ENCODE results near the gene TSPAN7.

Gene TSPAN7

GRCh38 chrX:38649221-38649620 is 87.9 kb downstream of the TSPAN7 start:
- DNase-seq: no peak

DNA sequence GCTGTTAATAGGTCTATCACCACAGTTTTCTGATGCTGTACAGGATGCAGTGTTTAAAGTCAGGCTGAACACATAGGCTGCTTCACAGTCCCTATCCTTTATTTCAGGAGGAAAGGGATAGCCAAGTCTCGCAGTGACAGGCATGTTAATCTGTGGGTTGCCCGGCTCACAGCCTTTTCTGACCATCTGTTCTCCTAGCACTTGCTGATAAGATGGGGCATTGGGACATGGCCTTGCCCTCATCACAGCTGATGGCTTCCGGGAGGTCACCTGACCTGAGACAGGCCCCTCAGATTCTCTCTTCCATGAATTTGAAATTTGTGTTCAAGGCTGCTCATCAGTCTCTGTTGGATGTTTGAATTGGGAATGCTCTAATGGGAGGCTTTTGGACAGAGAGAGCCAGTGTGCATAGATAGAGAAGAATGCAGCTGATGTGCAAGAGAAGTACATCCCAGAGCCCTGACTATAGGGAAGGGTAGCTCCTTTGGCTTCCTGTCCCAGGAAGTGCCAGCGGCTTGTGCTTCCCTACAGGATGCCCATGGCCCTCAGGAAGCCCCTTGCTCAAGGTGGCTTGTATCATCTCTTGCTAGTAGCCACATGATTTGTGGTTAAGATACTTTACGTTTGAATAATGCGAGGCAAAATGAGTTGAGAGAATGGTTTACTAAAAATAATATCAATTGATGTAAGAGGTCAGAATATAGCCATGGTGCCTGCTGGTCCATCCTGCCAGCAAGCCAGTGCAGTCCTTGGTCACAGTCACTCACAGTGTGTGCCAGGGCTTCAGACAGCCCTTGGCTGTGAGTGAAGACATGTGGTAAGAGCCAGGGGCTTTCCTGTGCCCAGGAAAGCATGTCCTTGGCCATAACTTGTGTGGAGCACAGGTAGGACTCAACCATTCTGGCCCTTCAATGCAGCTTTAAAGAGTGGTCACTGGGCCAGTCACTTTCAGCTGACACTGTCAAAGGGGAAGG is 88.6 kb downstream of the TSPAN7 start:
- peak in 1 of 2 experiments; percentile 8 for DNase-seq

GRCh38 chrX:38651625-38652601 is 90.6 kb downstream of the TSPAN7 start:
- no peak for DNase-seq

DNA sequence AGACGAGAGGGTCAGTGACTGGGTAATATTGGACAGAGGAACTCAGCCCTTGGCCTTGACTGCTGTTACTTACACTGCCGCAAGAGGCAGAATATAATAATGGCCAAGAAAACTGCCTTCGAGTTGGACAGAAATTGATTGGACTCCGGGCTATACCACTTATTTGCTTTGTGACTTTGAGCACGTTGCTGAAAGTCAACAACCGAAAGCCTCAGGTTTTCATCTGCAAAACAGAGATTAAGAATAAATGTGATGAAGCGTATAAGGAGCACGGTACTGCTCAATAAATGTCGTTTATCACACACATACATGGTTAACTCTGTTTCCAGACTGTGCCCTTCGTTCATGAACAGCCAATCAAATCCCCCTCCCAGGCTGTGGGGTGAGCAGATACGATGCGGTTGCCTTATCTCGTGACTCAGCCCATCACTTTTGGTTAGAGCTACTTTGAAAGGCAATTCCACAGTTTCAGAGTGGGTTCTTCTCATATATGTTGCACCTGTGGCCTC is 91.6 kb downstream of the TSPAN7 start:
- no peak for DNase-seq

GRCh38 chrX:38654302-38654701 is 93.0 kb downstream of the TSPAN7 start:
- DNase-seq: peak in 1 of 2 experiments; percentile 7

DNA sequence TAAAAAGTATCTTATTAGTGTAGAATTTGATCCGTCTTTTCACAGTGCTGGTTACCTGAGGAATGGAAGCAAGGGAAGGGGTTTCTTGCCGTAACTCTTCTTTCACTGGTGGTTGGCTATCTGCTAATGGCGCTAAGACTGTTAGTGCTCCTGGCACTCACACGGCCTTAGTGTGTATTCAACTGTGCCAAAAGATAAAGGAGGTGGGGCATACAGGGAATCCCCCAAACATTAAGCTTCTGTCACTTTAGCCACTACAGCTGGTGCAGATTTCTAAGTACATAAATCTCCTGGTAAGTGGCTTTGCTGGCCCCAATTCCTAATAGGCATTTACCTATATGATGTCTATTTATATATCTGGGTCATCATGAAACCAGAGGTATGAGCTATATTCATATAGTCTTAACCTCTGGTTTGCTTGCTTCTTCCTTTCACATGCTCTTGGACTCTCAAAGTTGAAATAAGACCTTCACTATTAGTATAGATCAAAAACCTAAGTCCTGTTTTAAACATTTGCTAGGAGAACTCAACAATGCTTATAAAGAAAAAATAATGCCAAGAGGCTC is 95.1 kb downstream of the TSPAN7 start:
- no peak for DNase-seq

- no peak for DNase-seq
Observed at GRCh38 chrX:38657562-38657961, 96.2 kb downstream of the TSPAN7 start.

DNA sequence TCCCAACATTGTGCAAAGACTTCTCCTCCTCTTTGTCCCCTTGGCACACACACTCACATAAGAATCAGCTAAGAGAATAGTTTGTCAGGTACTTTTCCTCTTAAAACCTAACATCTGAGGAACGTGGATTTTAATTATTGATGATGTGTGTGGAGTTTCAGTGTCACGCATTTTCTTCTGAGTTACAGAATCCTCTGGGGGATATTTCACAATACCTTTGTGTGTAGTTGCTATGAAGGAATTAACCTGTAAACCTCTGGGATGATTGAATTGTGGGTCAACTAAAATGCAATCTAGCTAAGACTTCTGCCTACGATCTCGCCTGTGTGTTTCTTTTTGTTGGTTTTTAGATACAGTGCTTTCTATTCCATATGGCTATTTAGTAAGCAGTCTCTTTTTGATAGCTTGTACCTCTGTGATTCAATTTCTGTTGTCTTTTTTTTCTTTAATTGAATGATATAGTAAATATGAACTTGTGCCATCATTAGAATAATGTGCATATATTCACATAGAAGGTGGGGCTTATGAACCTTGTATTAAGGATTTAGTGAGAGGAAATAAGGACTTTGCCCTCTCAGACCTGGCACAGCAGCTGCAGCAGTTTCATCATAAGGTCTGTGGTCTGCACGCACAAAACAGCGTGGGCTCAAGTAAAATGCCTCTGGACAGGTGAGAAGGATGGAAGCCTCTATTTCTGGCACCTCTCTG is 99.2 kb downstream of the TSPAN7 start:
- no peak for DNase-seq

DNA sequence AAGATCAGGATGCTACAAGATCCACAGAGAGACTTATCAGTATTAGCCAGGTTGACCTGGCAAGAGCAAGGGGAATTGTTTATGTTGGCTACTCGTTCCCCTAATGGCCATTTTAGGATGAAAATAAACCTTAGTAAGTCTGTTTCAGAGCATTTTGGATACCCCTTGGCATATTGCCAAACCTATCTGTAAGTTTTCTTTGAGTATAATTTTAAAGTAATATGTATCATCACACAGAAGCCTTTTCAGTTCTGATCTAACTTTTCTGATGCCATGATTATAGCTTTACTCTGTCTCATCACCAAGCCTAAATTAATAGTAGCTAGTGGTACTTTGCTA is 99.7 kb downstream of the TSPAN7 start:
- DNase-seq: no peak

DNA sequence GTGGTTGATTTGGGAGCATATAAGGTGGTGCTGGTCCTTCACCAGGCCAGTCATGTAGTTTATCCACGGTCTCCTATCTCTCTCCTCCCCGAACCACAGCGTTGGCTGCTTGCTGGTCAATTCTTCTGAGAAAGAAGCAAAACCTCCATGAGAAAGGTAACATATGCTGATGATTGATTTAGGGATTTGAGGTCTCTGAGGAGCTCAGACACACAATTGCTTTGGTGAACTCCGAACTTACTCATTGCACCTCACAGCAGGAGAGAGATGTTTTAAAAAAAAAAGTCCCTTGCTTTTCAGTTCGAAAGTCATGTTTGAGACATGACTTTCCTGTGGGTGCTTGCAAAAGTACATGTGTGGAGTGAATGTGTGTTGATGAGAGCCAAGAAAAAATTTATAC is 100.2 kb downstream of the TSPAN7 start:
- no peak for DNase-seq

GRCh38 chrX:38662640-38663039 is 101.3 kb downstream of the TSPAN7 start:
- DNase-seq: no peak

DNA sequence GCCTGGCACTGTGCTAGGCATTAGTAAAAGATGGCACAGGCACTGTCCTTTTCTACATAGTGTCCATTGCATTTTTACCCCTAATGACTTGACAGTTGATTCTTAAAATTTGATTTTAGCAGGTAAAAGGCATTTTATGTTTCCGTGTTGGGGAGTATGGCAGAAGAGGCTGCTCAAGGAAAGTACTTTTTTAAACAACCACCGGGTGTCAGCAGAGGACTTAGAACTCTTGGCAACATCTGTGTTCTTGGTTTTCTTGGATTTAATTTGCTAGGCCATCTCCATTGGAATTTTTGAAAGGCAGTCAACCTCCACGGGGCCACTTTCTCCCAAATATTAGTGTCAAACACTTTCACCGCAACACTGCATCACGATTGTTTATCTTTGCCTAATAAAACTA is 102.9 kb downstream of the TSPAN7 start:
- DNase-seq: peak; percentile 32 to 47

DNA sequence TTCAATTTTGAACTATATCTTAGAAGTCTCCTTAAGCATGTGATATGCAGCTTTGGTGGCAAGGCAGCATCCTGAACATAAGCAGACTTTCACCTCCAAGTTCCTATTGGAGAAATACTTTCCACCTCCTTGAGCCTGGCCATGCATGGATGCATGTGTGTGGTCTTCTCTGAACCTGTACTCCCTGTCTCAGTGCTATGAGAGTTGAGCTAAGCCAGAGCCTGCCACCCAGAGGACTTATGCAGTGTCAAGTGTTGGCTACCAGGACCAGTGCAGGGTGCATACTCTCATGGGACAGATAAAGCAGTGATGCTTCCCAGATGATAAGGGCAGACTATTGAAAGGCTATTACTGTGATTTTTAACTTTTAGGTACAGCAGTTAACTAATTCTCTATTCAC is 105.6 kb downstream of the TSPAN7 start:
- no peak for DNase-seq

DNA sequence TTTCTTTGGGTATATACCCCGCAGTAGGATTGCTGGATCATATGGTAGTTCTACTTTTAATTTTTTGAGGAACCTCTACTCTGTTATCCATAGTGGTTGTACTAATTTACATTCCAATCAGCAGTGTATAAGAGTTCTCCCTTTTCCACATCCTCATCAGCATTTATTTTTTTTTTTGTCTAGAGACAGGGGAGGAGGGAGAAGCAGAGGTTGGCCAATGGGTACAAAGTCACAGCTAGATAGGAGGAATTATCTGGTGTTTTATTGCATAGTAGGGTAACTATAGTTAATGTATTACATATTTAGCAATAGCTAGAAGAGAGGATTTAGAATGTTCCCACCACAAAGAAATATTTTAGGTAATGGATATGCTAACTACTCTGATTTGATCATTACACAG is 107.4 kb downstream of the TSPAN7 start:
- DNase-seq: no peak

GRCh38 chrX:38669428-38669827 is 108.1 kb downstream of the TSPAN7 start:
- no peak for DNase-seq

- DNase-seq: no peak
Observed at GRCh38 chrX:38672646-38673045, 111.3 kb downstream of the TSPAN7 start.

- DNase-seq: no peak
Observed at GRCh38 chrX:38675856-38676255, 114.5 kb downstream of the TSPAN7 start.

- no peak for DNase-seq
Observed at GRCh38 chrX:38678183-38678582, 116.8 kb downstream of the TSPAN7 start.

DNA sequence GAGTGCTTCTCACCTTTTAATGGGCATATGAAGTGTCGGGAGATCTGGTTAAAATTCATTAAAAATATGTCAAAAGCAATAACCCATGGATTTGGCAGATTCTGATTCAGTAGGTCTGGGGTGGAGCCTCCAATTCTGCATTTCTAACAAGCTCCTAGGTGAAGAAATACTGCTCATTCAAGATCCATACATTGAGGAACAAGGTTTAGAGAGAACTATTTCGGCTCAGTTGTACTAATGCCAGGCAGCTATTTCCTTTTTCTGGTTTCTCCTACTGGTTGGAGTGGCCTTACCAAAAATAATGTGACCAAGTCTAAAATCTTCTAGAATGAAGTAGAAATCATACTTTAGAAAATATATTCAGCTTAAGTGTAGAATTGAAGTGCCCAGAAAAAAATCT is 117.5 kb downstream of the TSPAN7 start:
- no peak for DNase-seq

DNA sequence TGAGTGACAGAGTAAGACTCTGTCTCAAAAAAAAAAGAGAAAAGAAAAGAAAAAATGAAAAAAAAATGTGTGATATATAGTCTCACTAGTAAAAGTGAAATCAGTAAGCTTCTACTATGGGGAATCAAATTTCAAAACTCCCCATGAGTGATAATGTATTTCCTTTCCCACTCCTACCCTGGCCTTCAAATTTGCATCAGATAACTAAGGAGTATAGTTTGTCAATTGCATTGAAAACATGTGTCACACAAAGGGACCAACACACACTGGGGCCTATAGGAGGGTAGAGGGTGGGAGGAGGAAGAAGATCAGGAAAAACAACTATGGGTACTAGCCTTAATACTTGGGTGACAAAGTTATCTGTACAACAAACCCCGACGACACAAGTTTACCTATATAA is 118.4 kb downstream of the TSPAN7 start:
- DNase-seq: no peak

DNA sequence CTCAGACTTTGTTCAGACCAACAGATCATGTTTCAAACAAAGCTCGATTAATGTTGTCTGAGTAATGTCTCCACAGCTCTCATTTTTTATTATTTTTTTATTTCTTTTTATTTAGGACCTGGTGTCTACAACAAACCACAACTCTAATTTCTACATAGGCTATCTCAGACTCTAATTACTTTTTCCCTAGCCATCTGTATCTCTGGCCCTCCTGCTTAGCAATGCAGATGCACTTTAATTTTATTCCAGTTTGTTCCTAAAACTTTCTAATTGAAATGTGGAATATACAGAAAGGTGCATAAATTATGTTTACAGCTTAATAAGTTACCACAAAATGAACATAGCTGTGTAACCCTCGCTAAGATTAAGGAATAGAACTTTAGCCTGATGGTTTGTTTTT is 120.8 kb downstream of the TSPAN7 start:
- no peak for DNase-seq

- no peak for DNase-seq
Observed at GRCh38 chrX:38692961-38693360, 131.6 kb downstream of the TSPAN7 start.

All from Kasumi-1 (cell line).